GF-D8 (cell line): Measurements from ENCODE around the gene SLC29A2.
"Not testable (repeated sequence)": the region's sequence is repeated elsewhere in the genome, so short reads cannot be mapped to it uniquely, and the experiment has no call there.

Source experiments
- DNase-seq: peaks from one replicate; lab custom pipeline; 2025; lab: John Stamatoyannopoulos, UW

Gene SLC29A2

GRCh38 chr11:66384316-66384715, 12.8 kb upstream of the SLC29A2 start:
- DNase-seq: not testable (repeated sequence)

- not testable (repeated sequence) for DNase-seq
Observed at GRCh38 chr11:66380264-66380663, 8.7 kb upstream of the SLC29A2 start.

- DNase-seq: not testable (repeated sequence)
Observed at GRCh38 chr11:66373690-66374287, 2.2 kb upstream of the SLC29A2 start.

GRCh38 chr11:66373265-66373664, 1.7 kb upstream of the SLC29A2 start:
- DNase-seq: no peak

GRCh38 chr11:66369073-66369894, 2.3 kb downstream of the SLC29A2 start:
- DNase-seq: no peak

GRCh38 chr11:66368484-66368883, 3.1 kb downstream of the SLC29A2 start:
- DNase-seq: no peak

GRCh38 chr11:66367561-66368312, 3.8 kb downstream of the SLC29A2 start:
- no peak for DNase-seq

GRCh38 chr11:66366844-66367477, 4.6 kb downstream of the SLC29A2 start:
- no peak for DNase-seq

GRCh38 chr11:66365711-66366619, 5.6 kb downstream of the SLC29A2 start:
- no peak for DNase-seq

- DNase-seq: no peak
Observed at GRCh38 chr11:66365166-66365565, 6.4 kb downstream of the SLC29A2 start.

GRCh38 chr11:66363805-66364535, 7.6 kb downstream of the SLC29A2 start:
- DNase-seq: no peak

GRCh38 chr11:66363187-66363601, 8.4 kb downstream of the SLC29A2 start:
- no peak for DNase-seq

GRCh38 chr11:66362481-66363147, 8.9 kb downstream of the SLC29A2 start:
- no peak for DNase-seq

- no peak for DNase-seq
Observed at GRCh38 chr11:66361502-66361941, 10.0 kb downstream of the SLC29A2 start.

- DNase-seq: no peak
Observed at GRCh38 chr11:66360406-66361073, 11.0 kb downstream of the SLC29A2 start.

- no peak for DNase-seq
Observed at GRCh38 chr11:66359662-66360087, 11.9 kb downstream of the SLC29A2 start.

GRCh38 chr11:66350560-66351235, 20.9 kb downstream of the SLC29A2 start:
- not testable (repeated sequence) for DNase-seq

GRCh38 chr11:66349084-66349386, 22.5 kb downstream of the SLC29A2 start:
- DNase-seq: no peak
